Endothelial cell of hepatic sinusoid (primary cell): ENCODE data around the gene SUSD1.
"Not testable (repeated sequence)": the region's sequence is repeated elsewhere in the genome, so short reads cannot be mapped to it uniquely, and the experiment has no call there.

ENCODE experiments used
- in situ Hi-C: cut with HindIII; loops from 2 replicates; pipeline ENCODE4 v1.10.0; 2017; ENCODE audit warnings: low sequenced_read_pairs

SUSD1 gene

GRCh38 chr9:112174965-112175795 is at the start of gene SUSD1:
Gene SUSD1 (minus strand): TSS chr9:112175297. CDS start chr9:112175235, 62 bp downstream.
- in situ Hi-C loops = no loop called here

GRCh38 chr9:112224401-112225289 is 49.5 kb upstream of the SUSD1 start:
- in situ Hi-C loops = no loop called here

GRCh38 chr9:112218908-112219307 is 43.8 kb upstream of the SUSD1 start:
- in situ Hi-C loops = no loop called here

GRCh38 chr9:112212926-112213325 is 37.8 kb upstream of the SUSD1 start:
- in situ Hi-C loops = no loop called here

GRCh38 chr9:112207451-112207850 is 32.4 kb upstream of the SUSD1 start:
- in situ Hi-C loops = no loop called here

GRCh38 chr9:112203536-112203935 is 28.4 kb upstream of the SUSD1 start:
- in situ Hi-C loops = loop anchor here (5.0 kb wide), 2 partner anchors 54 to 66 kb away; no protein-coding TSS in a partner anchor

GRCh38 chr9:112200711-112201110 is 25.6 kb upstream of the SUSD1 start:
- in situ Hi-C loops = loop anchor here (5.0 kb wide), 2 partner anchors 57 to 63 kb away; no protein-coding TSS in a partner anchor

GRCh38 chr9:112198646-112199045 is 23.5 kb upstream of the SUSD1 start:
- in situ Hi-C loops = no loop called here

GRCh38 chr9:112194969-112195431 is 19.9 kb upstream of the SUSD1 start:
- in situ Hi-C loops = no loop called here

GRCh38 chr9:112193572-112194288 is 18.6 kb upstream of the SUSD1 start:
- in situ Hi-C loops = no loop called here

GRCh38 chr9:112190320-112190719 is 15.2 kb upstream of the SUSD1 start:
- in situ Hi-C loops = not testable (repeated sequence)

- in situ Hi-C loops = no loop called here
These were observed 13.8 kb upstream of the SUSD1 start for GRCh38 chr9:112188884-112189283.

- in situ Hi-C loops = no loop called here
These were observed 12.3 kb upstream of the SUSD1 start for GRCh38 chr9:112187404-112187803.

- in situ Hi-C loops = no loop called here
These were observed 11.6 kb upstream of the SUSD1 start for GRCh38 chr9:112186695-112187094.

GRCh38 chr9:112184946-112185345 is 9.8 kb upstream of the SUSD1 start:
- in situ Hi-C loops = no loop called here

GRCh38 chr9:112184221-112184620 is 9.1 kb upstream of the SUSD1 start:
- in situ Hi-C loops = no loop called here

GRCh38 chr9:112180387-112180881 is 5.3 kb upstream of the SUSD1 start:
- in situ Hi-C loops = no loop called here

- in situ Hi-C loops = no loop called here
These were observed 4.7 kb upstream of the SUSD1 start for GRCh38 chr9:112179816-112180215.

GRCh38 chr9:112176524-112176923 is 1.4 kb upstream of the SUSD1 start:
- in situ Hi-C loops = no loop called here

- in situ Hi-C loops = no loop called here
These were observed 759 bp upstream of the SUSD1 start for GRCh38 chr9:112175796-112176315.
